H9 (cell line): ENCODE data around the gene DLX2. TPM values are rescaled to one million over a fixed set of nuclear protein-coding genes. Genes with fewer than 3 reads are reported as not detected.
A peak's percentile ranks its signal among the peaks of the same experiment; 100 is the strongest.

Experiments
- DNase-seq: peaks from one replicate; pipeline ENCODE4 v3.0.0-alpha.2; 2017
- H2AFZ ChIP-seq: one replicate; pipeline ENCODE4 v1.6.1; 2013; ENCODE audit warnings: mild to moderate bottlenecking, low read length, control low read depth, moderate library complexity
- H2AK5ac ChIP-seq: 2 replicates; pipeline ENCODE4 v1.6.1; 2013; ENCODE audit warnings: low read length, control low read depth, mixed read lengths; ENCODE audit not compliant: insufficient read length
- H2BK120ac ChIP-seq: one replicate; pipeline ENCODE4 v1.6.1; 2013; ENCODE audit warnings: low read depth, mild to moderate bottlenecking, low read length, control low read depth, inconsistent platforms; ENCODE audit not compliant: poor library complexity, severe bottlenecking
- H2BK12ac ChIP-seq: 2 replicates; pipeline ENCODE4 v1.6.1; 2013; ENCODE audit warnings: low read length, control low read depth, mixed read lengths, low read depth; ENCODE audit not compliant: insufficient read length
- H2BK15ac ChIP-seq: 2 replicates; pipeline ENCODE4 v1.6.1; 2013; ENCODE audit warnings: low read depth, low read length, control low read depth
- H2BK20ac ChIP-seq: one replicate; pipeline ENCODE4 v1.6.1; 2013; ENCODE audit warnings: low read depth, mild to moderate bottlenecking, low read length, control low read depth, inconsistent platforms; ENCODE audit not compliant: poor library complexity, severe bottlenecking
- H2BK5ac ChIP-seq: 2 replicates; pipeline ENCODE4 v1.6.1; 2013; ENCODE audit warnings: low read length, control low read depth, mixed read lengths; ENCODE audit not compliant: insufficient read length
- H3K14ac ChIP-seq: 2 replicates; pipeline ENCODE4 v1.6.1; 2013; ENCODE audit warnings: low read length, control low read depth; ENCODE audit not compliant: insufficient read depth
- H3K18ac ChIP-seq: 2 replicates; pipeline ENCODE4 v1.6.1; 2013; ENCODE audit warnings: low read depth, mild to moderate bottlenecking, mixed read lengths, low read length, control low read depth; ENCODE audit not compliant: insufficient read length
- H3K23ac ChIP-seq: 2 replicates; pipeline ENCODE4 v1.6.1; 2013; ENCODE audit warnings: low read length, control low read depth, mixed read lengths, low read depth; ENCODE audit not compliant: insufficient read length
- H3K23me2 ChIP-seq: 2 replicates; pipeline ENCODE4 v1.6.1; 2013; ENCODE audit warnings: low read depth, mild to moderate bottlenecking, mixed read lengths, low read length, control low read depth; ENCODE audit not compliant: insufficient read length, poor library complexity, severe bottlenecking
- H3K27ac ChIP-seq: 2 replicates; pipeline ENCODE4 v1.5.1; 2013; ENCODE audit warnings: low read length, control low read depth, mixed read lengths, low read depth; ENCODE audit not compliant: insufficient read length
- H3K27me3 ChIP-seq: 2 replicates; pipeline ENCODE4 v1.6.1; 2013; ENCODE audit warnings: low read length, control low read depth, inconsistent platforms; ENCODE audit not compliant: insufficient read depth
- H3K4ac ChIP-seq: 2 replicates; pipeline ENCODE4 v1.6.1; 2013; ENCODE audit warnings: low read depth, mild to moderate bottlenecking, control low read depth, inconsistent platforms, low read length, moderate library complexity
- H3K4me1 ChIP-seq: 2 replicates; pipeline ENCODE4 v1.6.1; 2013; ENCODE audit warnings: low read length, control low read depth, inconsistent platforms; ENCODE audit not compliant: insufficient read depth
- H3K4me2 ChIP-seq: 2 replicates; pipeline ENCODE4 v1.6.1; 2013; ENCODE audit warnings: low read length, control low read depth, mixed read lengths; ENCODE audit not compliant: insufficient read length, insufficient read depth
- H3K56ac ChIP-seq: 2 replicates; pipeline ENCODE4 v1.6.1; 2013; ENCODE audit warnings: low read depth, mild to moderate bottlenecking, mixed read lengths, low read length, control low read depth; ENCODE audit not compliant: insufficient read length
- H3K79me1 ChIP-seq: 2 replicates; pipeline ENCODE4 v1.6.1; 2013; ENCODE audit warnings: low read depth, mild to moderate bottlenecking, moderate library complexity, low read length, control low read depth, inconsistent platforms; ENCODE audit not compliant: insufficient read depth, poor library complexity, severe bottlenecking
- H3K79me2 ChIP-seq: 2 replicates; pipeline ENCODE4 v1.6.1; 2013; ENCODE audit warnings: low read length, control low read depth, inconsistent platforms; ENCODE audit not compliant: insufficient read depth
- H3K9ac ChIP-seq: 2 replicates; pipeline ENCODE4 v1.6.1; 2013; ENCODE audit warnings: low read length, control low read depth, mixed read lengths; ENCODE audit not compliant: insufficient read length; ENCODE audit errors: extremely low read depth
- H3K9me3 ChIP-seq: one replicate; pipeline ENCODE4 v1.6.1; 2013; ENCODE audit warnings: low read depth, low read length, inconsistent platforms; ENCODE audit not compliant: control insufficient read depth
- H3T11ph ChIP-seq: one replicate; pipeline ENCODE4 v1.6.1; 2013; ENCODE audit warnings: mild to moderate bottlenecking, low read length, control low read depth, inconsistent platforms
- H4K20me1 ChIP-seq: one replicate; pipeline ENCODE4 v1.6.1; 2013; ENCODE audit not compliant: control insufficient read depth, insufficient read length, insufficient read depth
- H4K5ac ChIP-seq: 2 replicates; pipeline ENCODE4 v1.6.1; 2013; ENCODE audit warnings: low read depth, mild to moderate bottlenecking, mixed read lengths, low read length, control low read depth; ENCODE audit not compliant: insufficient read length
- H4K8ac ChIP-seq: replicated peaks from 2 replicates; pipeline ENCODE4 v1.6.1; 2013; ENCODE audit warnings: low read length, control low read depth, mixed read lengths, low read depth; ENCODE audit not compliant: insufficient read length
- H4K91ac ChIP-seq: 2 replicates; pipeline ENCODE4 v1.6.1; 2013; ENCODE audit warnings: low read depth, mild to moderate bottlenecking, moderate library complexity, mixed read lengths, low read length, control low read depth; ENCODE audit not compliant: insufficient read length
- H3K27ac Mint-ChIP-seq, 3 experiments: 2 replicates in 2 of 3; 3 replicates in 1 of 3; pipeline ENCODE4 v1.8.0; 2020 to 2021; ENCODE audit warnings: mixed read lengths in 3 of 3, mild to moderate bottlenecking in 1 of 3, moderate library complexity in 1 of 3
- H3K27me3 Mint-ChIP-seq: 2 replicates; pipeline ENCODE4 v1.8.0; 2021; ENCODE audit warnings: low read depth, mild to moderate bottlenecking, moderate library complexity, mixed read lengths
- H3K36me3 Mint-ChIP-seq, 3 experiments: 2 replicates in 2 of 3; 3 replicates in 1 of 3; pipeline ENCODE4 v1.8.0; 2020 to 2021; ENCODE audit warnings: low read depth in 3 of 3, mixed read lengths in 3 of 3; ENCODE audit not compliant: insufficient read depth in 1 of 3
- H3K4me1 Mint-ChIP-seq, 2 experiments: 2 replicates each; pipeline ENCODE4 v1.8.0; 2020; ENCODE audit warnings: mixed read lengths in 2 of 2
- H3K4me3 Mint-ChIP-seq, 2 experiments: 2 replicates in 1 of 2; 3 replicates in 1 of 2; pipeline ENCODE4 v1.8.0; 2020 to 2021; ENCODE audit warnings: mild to moderate bottlenecking in 2 of 2, mixed read lengths in 2 of 2, moderate library complexity in 1 of 2
- H3K9me3 Mint-ChIP-seq, 2 experiments: 2 replicates in 1 of 2; 3 replicates in 1 of 2; pipeline ENCODE4 v1.8.0; 2020; ENCODE audit warnings: mild to moderate bottlenecking in 2 of 2, mixed read lengths in 2 of 2, moderate library complexity in 1 of 2
- CTCF ChIP-seq: fragments of 200-600 bp; sonication (generic); conservative IDR thresholded peaks from 3 replicates; pipeline ENCODE4 v1.8.0; 2021; ENCODE audit warnings: antibody characterized with exemption, mild to moderate bottlenecking
- WGBS: extraction: QIAGEN DNeasy Blood & Tissue Kit; methylation state at CpG from one replicate; pipeline ENCODE4 v1.1.7; 2013; ENCODE audit warnings: missing lambda C conversion rate, low lambda C conversion rate, mixed read lengths; ENCODE audit not compliant: insufficient read length; ENCODE audit errors: extremely low coverage; 5-methylcytosine and 5-hydroxymethylcytosine counted together
- total RNA-seq: library from RNA; stranded (reverse); gene quantifications from 2 replicates; pipeline ENCODE4 v1.2.1, GENCODE V29; 2021

The DLX2 gene
- total RNA-seq, 1 experiment from 2014 or later = not detected

GRCh38 chr2:172093416-172094293 is 9.0 kb downstream of the DLX2 start:
- Histone ChIP-seq H2BK20ac (no peak overlapping the region), H3K23me2 (peaks cover 20% of the 10 kb centered on the region), H3K27me3 (peaks cover 90% of the 10 kb centered on the region), H2BK120ac (no peak overlapping the region), H3K79me2 (no peaks in the 10 kb centered on the region), H2BK15ac (no peak overlapping the region), H3K56ac (no peak overlapping the region), H4K91ac (no peak overlapping the region), H3K79me1 (no peaks in the 10 kb centered on the region), H2AFZ (no peak overlapping the region), H2BK5ac (no peak overlapping the region), H4K8ac (no peak overlapping the region), H3K23ac (no peak overlapping the region), H3K4me2 (peak overlapping the region; percentile 89), H3T11ph (no peak overlapping the region), H3K4me1 (no peaks in the 10 kb centered on the region), H3K4ac (no peak overlapping the region), H2AK5ac (no peak overlapping the region), H3K27ac (no peak overlapping the region), H3K18ac (no peak overlapping the region), H3K9me3 (no peaks in the 10 kb centered on the region), H3K14ac (no peak overlapping the region), H4K5ac (no peak overlapping the region), H3K9ac (no peak overlapping the region), H2BK12ac (no peak overlapping the region), H4K20me1 (no peaks in the 10 kb centered on the region)
- Mint-ChIP-seq H3K27me3 (peaks cover 100% of the 10 kb centered on the region), H3K27ac (no peak overlapping the region), H3K9me3 (peaks cover 5 to 20% of the 10 kb centered on the region in 2 experiments; a peak in 4 of 5 replicates), H3K4me3 (peak overlapping the region in 1 of 2 experiments; percentile 58; a peak in 3 of 5 replicates), H3K36me3 (peaks cover 0 to 2% (median 1%) of the 10 kb centered on the region in 3 experiments; a peak in 4 of 7 replicates), H3K4me1 (peaks cover 31 to 54% of the 10 kb centered on the region in 2 experiments)
- no peak for DNase-seq
- WGBS = no CpG with 5 or more reads among the region's 18 CpGs
- TF ChIP-seq CTCF = no peak
